CD8-positive, alpha-beta memory T cell (primary cell): Measurements from ENCODE around the gene APBB3. TPM values are rescaled to one million over a fixed set of nuclear protein-coding genes. Genes with fewer than 3 reads are reported as not detected.
"Not testable (repeated sequence)": the region's sequence is repeated elsewhere in the genome, so short reads cannot be mapped to it uniquely, and the experiment has no call there.

ENCODE experiments used
- CTCF ChIA-PET: fragments of 350-600 bp; sonication (Branson Sonifier 250); formaldehyde crosslinking; loops from one replicate; lab custom pipeline; 2021; ENCODE audit warnings: antibody characterized with exemption; lab: Charles Lee
- POLR2A ChIA-PET: fragments of 350-600 bp; sonication (Branson Sonifier 250); formaldehyde crosslinking; loops from one replicate; lab custom pipeline; 2021; ENCODE audit warnings: antibody characterized with exemption; lab: Charles Lee
- DNase-seq, 5 donors: peaks; one replicate each; pipeline versions ENCODE4 v3.0.0 to v3.0.0-alpha.2; 2020 to 2022; ENCODE audit warnings: mixed read lengths in 1 of 5
- H3K27ac ChIP-seq: one replicate; pipeline ENCODE4 v1.7.0; 2013; ENCODE audit warnings: low read depth, mild to moderate bottlenecking, low read length, moderate library complexity
- H3K27me3 ChIP-seq: 2 replicates; pipeline ENCODE4 v1.7.0; 2013; ENCODE audit warnings: low read length, mild to moderate bottlenecking; ENCODE audit not compliant: insufficient read depth, poor library complexity, severe bottlenecking
- H3K36me3 ChIP-seq: 2 replicates; pipeline ENCODE4 v1.7.0; 2013; ENCODE audit warnings: mild to moderate bottlenecking, low read length, moderate library complexity; ENCODE audit not compliant: insufficient read depth
- H3K4me1 ChIP-seq: 2 replicates; pipeline ENCODE4 v1.7.0; 2013; ENCODE audit warnings: mild to moderate bottlenecking, low read length, moderate library complexity; ENCODE audit not compliant: insufficient read depth
- H3K4me3 ChIP-seq: 2 replicates; pipeline ENCODE4 v1.7.0; 2013; ENCODE audit warnings: mild to moderate bottlenecking, low read length
- H3K9me3 ChIP-seq: 2 replicates; pipeline ENCODE4 v1.7.0; 2013; ENCODE audit warnings: mild to moderate bottlenecking, low read length
- H3K27ac Mint-ChIP-seq, 8 donors: one replicate each; pipeline ENCODE4 v1.8.0; 2020 to 2021; ENCODE audit warnings: mixed read lengths in 8 of 8, mild to moderate bottlenecking in 6 of 8, inconsistent platforms in 3 of 8, moderate library complexity in 3 of 8
- H3K27me3 Mint-ChIP-seq, 2 donors: one replicate each; pipeline ENCODE4 v1.8.0; 2020 to 2021; ENCODE audit warnings: mixed read lengths in 2 of 2, mild to moderate bottlenecking in 1 of 2, moderate library complexity in 1 of 2
- H3K36me3 Mint-ChIP-seq, 3 donors: one replicate each; pipeline ENCODE4 v1.8.0; 2020 to 2021; ENCODE audit warnings: mixed read lengths in 3 of 3, inconsistent platforms in 1 of 3, mild to moderate bottlenecking in 1 of 3
- H3K4me1 Mint-ChIP-seq, 3 donors: one replicate each; pipeline ENCODE4 v1.8.0; 2020 to 2021; ENCODE audit warnings: mixed read lengths in 3 of 3, inconsistent platforms in 1 of 3, mild to moderate bottlenecking in 1 of 3
- H3K4me3 Mint-ChIP-seq, 7 donors: one replicate each; pipeline ENCODE4 v1.8.0; 2020 to 2021; ENCODE audit warnings: mixed read lengths in 7 of 7, mild to moderate bottlenecking in 6 of 7, moderate library complexity in 4 of 7, inconsistent platforms in 2 of 7
- H3K9me3 Mint-ChIP-seq, 5 donors: one replicate each; pipeline ENCODE4 v1.8.0; 2020 to 2022; ENCODE audit warnings: mixed read lengths in 5 of 5, mild to moderate bottlenecking in 3 of 5, moderate library complexity in 2 of 5, inconsistent platforms in 1 of 5
- polyA plus RNA-seq: library from polyadenylated mRNA; unstranded; fragments of 300-500 nt; fragmentation: Illumina TruSeq; gene quantifications from one replicate; pipeline ENCODE4 v1.2.3, GENCODE V29; 2021
- total RNA-seq, 2 experiments: library from RNA; stranded (reverse); gene quantifications; one replicate each; pipeline ENCODE4 v1.2.3, GENCODE V29; 2021

Gene APBB3
- total and polyA plus RNA-seq, 3 experiments from 2014 or later: 3.5 to 17.0 (median 14.1) TPM

DNA sequence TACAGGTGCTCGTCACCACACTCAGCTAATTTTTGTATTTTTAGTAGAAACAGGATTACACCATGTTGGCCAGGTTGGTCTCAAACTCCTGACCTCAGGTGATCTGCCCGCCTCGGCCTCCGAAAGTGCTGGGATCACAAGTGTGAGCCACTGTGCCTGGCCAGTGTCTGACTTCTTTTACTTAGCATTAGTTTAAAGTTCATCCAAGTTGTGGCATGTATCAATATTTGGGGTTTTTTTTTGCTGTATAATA, 39.0 kb upstream of the APBB3 start:
- H3K27ac Mint-ChIP-seq, H3K4me1 Mint-ChIP-seq, H3K9me3 Mint-ChIP-seq, H3K36me3 Mint-ChIP-seq, H3K4me3 Mint-ChIP-seq, H3K36me3 ChIP-seq, POLR2A ChIA-PET, H3K9me3 ChIP-seq, H3K27ac ChIP-seq, H3K27me3 Mint-ChIP-seq, H3K4me1 ChIP-seq, CTCF ChIA-PET, H3K27me3 ChIP-seq, DNase-seq, H3K4me3 ChIP-seq: not testable (repeated sequence)

DNA sequence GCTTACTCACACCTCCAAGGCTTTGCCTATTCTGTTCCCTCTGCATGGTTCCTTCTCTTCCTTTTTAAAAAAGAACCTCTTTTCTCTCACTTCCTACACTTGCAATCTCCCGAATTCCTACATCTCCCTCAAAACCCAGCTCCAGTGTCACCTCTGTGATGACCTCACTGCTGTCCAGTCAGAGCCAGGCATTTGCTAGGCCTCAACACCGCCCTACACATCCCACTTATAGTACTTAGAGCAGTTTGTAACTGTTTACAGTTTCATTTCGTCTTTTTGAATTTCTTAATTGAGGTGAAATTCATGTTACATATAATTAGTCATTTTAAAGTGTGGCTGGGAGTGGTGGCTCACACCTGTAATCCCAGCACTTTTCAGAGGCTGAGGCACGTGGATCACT, 37.7 kb upstream of the APBB3 start:
- peaks cover 2 to 4% of the 10 kb centered on the region in 2 donors for H3K27me3 Mint-ChIP-seq
- H3K9me3 Mint-ChIP-seq: no peaks in the 10 kb centered on the region
- Histone ChIP-seq H3K27ac (no peak overlapping the region), H3K4me3 (no peak overlapping the region), H3K4me1 (no peaks in the 10 kb centered on the region), H3K9me3 (no peaks in the 10 kb centered on the region), H3K27me3 (no peaks in the 10 kb centered on the region), H3K36me3 (no peaks in the 10 kb centered on the region)
- H3K4me3 Mint-ChIP-seq: no peak overlapping the region
- H3K36me3 Mint-ChIP-seq: no peaks in the 10 kb centered on the region
- no peaks in the 10 kb centered on the region for H3K4me1 Mint-ChIP-seq
- ChIA-PET CTCF (no interaction called here), POLR2A (no interaction called here)
- no peak overlapping the region for H3K27ac Mint-ChIP-seq
- DNase-seq: no peak

DNA sequence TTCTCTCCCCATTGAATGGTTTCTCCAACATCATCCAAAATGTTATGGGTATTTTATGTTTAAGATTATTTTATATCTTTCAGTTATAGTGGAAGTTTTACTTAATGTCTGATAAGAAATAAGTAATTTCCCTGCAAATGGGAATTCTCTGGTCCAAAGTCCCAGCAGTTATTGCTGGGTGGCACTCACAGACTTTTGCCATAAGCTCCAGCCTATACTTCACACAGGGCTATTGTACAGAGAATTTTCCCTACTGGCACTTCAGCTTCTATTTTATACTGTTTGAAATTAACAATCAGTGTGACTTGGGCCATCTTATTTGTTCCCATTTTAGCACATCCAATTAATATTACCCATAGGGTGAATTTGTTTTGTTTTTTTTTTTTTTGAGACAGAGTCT, 35.7 kb upstream of the APBB3 start:
- no peak overlapping the region for H3K27ac Mint-ChIP-seq
- no peak overlapping the region for H3K4me3 ChIP-seq
- no peaks in the 10 kb centered on the region for H3K4me1 ChIP-seq
- H3K36me3 Mint-ChIP-seq: no peaks in the 10 kb centered on the region
- no peak overlapping the region for H3K4me3 Mint-ChIP-seq
- H3K9me3 Mint-ChIP-seq: no peaks in the 10 kb centered on the region
- POLR2A ChIA-PET: no interaction called here
- no peak for DNase-seq
- CTCF ChIA-PET: interaction anchor here (1.0 kb wide), 1 partner anchor 356 kb away, joined by 3 read pairs; no protein-coding TSS in a partner anchor
- peaks cover 4 to 14% of the 10 kb centered on the region in 2 donors for H3K27me3 Mint-ChIP-seq
- no peaks in the 10 kb centered on the region for H3K36me3 ChIP-seq
- H3K27me3 ChIP-seq: no peaks in the 10 kb centered on the region
- H3K9me3 ChIP-seq: no peaks in the 10 kb centered on the region
- H3K27ac ChIP-seq: no peak overlapping the region
- H3K4me1 Mint-ChIP-seq: no peaks in the 10 kb centered on the region

DNA sequence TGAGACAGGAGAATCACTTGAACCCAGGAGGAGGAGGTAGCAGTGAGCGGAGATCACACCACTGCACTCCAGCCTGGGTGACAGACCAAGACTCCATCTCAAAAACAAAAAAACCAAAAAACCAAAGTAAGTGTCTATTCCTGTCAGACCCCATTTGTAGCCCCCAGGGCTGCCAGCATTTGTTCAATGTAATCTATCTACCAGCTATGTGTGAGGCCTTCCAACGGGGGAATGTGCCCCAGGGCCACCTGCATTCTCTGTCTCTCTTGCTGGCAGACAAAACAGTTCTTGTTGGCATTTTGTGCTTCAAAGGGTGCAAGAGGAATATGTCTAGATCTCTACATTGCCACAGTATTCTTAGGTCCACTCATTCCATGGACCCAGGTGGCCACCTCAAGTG, 34.4 kb upstream of the APBB3 start:
- ChIA-PET CTCF (no interaction called here), POLR2A (no interaction called here)
- Histone ChIP-seq H3K27me3 (no peaks in the 10 kb centered on the region), H3K4me1 (no peaks in the 10 kb centered on the region), H3K36me3 (no peaks in the 10 kb centered on the region), H3K4me3 (no peak overlapping the region), H3K9me3 (no peaks in the 10 kb centered on the region), H3K27ac (no peak overlapping the region)
- Mint-ChIP-seq H3K4me3 (no peak overlapping the region), H3K27me3 (peaks cover 4 to 15% of the 10 kb centered on the region in 2 donors), H3K27ac (no peak overlapping the region), H3K9me3 (no peaks in the 10 kb centered on the region), H3K4me1 (no peaks in the 10 kb centered on the region), H3K36me3 (no peaks in the 10 kb centered on the region)
- no peak for DNase-seq

DNA sequence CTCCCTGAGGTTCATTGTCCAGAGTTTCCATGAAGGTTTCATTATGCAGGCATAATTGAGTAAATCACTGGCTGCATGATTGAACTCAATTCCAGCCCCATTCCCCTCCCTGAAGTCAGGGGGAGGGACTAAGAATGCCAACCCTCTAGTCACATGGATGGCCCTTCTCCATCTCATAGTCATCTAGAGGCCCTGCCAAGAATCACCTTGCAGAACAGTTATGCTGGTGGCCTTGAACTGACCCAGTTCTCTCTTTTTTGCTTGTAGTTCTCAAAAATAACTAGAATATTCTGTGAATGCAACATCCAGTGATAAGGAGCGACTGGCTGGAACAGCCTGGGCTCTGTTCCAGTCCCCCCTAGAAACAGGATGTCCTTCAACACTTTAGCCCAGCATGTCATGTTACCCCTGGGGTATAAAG, 31.9 kb upstream of the APBB3 start:
- peaks cover 7 to 15% of the 10 kb centered on the region in 2 donors for H3K27me3 Mint-ChIP-seq
- ChIA-PET POLR2A (no interaction called here), CTCF (no interaction called here)
- no peak for DNase-seq
- H3K4me3 Mint-ChIP-seq: no peak overlapping the region
- Histone ChIP-seq H3K4me3 (no peak overlapping the region), H3K9me3 (no peaks in the 10 kb centered on the region), H3K4me1 (no peaks in the 10 kb centered on the region), H3K36me3 (no peaks in the 10 kb centered on the region), H3K27me3 (no peaks in the 10 kb centered on the region), H3K27ac (no peak overlapping the region)
- no peaks in the 10 kb centered on the region for H3K9me3 Mint-ChIP-seq
- H3K4me1 Mint-ChIP-seq: no peaks in the 10 kb centered on the region
- H3K27ac Mint-ChIP-seq: no peak overlapping the region
- H3K36me3 Mint-ChIP-seq: no peaks in the 10 kb centered on the region

DNA sequence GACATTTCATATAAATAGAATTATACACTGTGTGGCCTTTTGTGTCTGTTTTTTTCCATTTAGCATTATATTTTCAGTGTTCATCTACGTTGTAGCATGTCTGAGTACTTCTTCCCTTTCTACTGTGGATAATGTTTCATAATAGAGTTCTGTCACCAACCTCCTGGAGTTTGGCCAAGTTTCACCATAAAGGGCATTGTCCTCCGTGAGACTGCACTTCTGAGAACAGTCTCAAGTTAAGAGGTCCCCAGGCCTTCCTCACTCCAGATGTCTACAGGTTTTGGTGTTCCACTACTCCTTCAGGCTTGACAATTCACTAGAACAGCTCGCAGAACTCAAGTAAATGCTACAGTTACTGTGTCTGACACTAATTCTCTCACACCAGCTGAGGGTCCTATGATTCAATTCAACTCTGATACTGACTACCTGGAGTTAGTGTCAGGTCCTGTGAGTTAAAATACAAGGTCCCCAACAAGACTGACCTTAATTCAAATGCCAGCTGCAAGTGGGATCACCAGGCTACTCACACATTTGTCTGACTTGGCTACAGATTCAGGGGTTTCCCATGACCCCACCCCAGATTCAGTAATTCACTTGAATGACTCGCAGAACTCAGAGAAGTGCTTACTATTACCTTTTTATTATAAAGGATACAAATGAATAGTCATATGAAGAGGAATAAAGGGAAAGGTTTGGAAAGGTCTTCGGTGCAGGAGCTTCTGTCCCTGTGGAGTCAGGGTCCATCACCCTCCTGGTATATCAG, 31.3 kb upstream of the APBB3 start:
- no peaks in the 10 kb centered on the region for H3K27me3 ChIP-seq
- Mint-ChIP-seq H3K27ac (no peak overlapping the region), H3K27me3 (peaks cover 7 to 15% of the 10 kb centered on the region in 2 donors), H3K9me3 (no peaks in the 10 kb centered on the region), H3K4me3 (no peak overlapping the region), H3K4me1 (no peaks in the 10 kb centered on the region), H3K36me3 (no peaks in the 10 kb centered on the region)
- no peak overlapping the region for H3K4me3 ChIP-seq
- POLR2A ChIA-PET: no interaction called here
- no peak for DNase-seq
- H3K9me3 ChIP-seq: no peaks in the 10 kb centered on the region
- CTCF ChIA-PET: no interaction called here
- H3K36me3 ChIP-seq: no peaks in the 10 kb centered on the region
- no peaks in the 10 kb centered on the region for H3K4me1 ChIP-seq
- no peak overlapping the region for H3K27ac ChIP-seq

DNA sequence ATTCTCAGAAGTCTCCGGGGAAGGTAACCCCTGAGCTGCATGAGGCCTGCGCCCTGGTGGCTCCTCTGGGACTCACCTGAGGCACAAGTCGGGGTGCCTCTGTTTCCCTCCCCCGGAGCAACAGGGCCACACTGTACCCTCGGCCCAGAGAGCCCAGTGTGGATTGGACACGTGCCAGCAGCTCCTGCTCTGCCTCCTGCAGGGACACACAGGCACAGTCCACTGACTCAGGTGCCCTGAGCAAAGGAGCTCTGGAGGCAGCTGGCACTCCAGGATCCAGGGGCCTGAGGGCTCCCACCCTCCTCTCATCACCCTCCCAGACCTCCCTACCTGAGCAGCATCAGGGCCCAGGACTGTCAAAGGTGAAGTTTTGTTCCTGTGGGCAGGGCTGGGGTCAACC, 29.8 kb upstream of the APBB3 start:
- Histone ChIP-seq H3K9me3 (no peaks in the 10 kb centered on the region), H3K4me3 (no peak overlapping the region), H3K27ac (no peak overlapping the region), H3K4me1 (no peaks in the 10 kb centered on the region), H3K27me3 (no peaks in the 10 kb centered on the region), H3K36me3 (no peaks in the 10 kb centered on the region)
- H3K9me3 Mint-ChIP-seq: no peaks in the 10 kb centered on the region
- peaks cover 6 to 15% of the 10 kb centered on the region in 2 donors for H3K27me3 Mint-ChIP-seq
- H3K27ac Mint-ChIP-seq: no peak overlapping the region
- DNase-seq: no peak
- ChIA-PET CTCF (no interaction called here), POLR2A (no interaction called here)
- no peak overlapping the region for H3K4me3 Mint-ChIP-seq
- H3K36me3 Mint-ChIP-seq: no peaks in the 10 kb centered on the region
- H3K4me1 Mint-ChIP-seq: no peaks in the 10 kb centered on the region

DNA sequence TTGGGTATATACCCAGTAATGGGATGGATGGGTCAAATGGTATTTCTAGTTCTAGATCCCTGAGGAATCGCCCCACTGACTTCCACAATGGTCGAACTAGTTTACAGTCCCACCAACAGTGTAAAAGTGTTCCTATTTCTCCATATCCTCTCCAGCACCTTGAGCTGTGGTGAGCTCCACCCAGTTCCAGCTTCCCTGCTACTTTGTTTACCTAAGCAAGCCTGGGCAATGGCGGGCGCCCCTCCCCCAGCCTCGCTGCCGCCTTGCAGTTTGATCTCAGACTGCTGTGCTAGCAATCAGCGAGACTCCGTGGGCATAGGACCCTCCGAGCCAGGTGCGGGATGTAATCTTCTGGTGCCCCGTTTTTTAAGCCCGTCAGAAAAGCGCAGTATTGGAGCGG, 28.7 kb upstream of the APBB3 start:
- H3K36me3 Mint-ChIP-seq, H3K9me3 ChIP-seq, H3K27me3 ChIP-seq, H3K27ac ChIP-seq, H3K9me3 Mint-ChIP-seq, H3K27ac Mint-ChIP-seq, DNase-seq, CTCF ChIA-PET, POLR2A ChIA-PET, H3K4me1 Mint-ChIP-seq, H3K4me3 ChIP-seq, H3K36me3 ChIP-seq, H3K4me1 ChIP-seq: not testable (repeated sequence)
- peaks cover 3 to 13% of the 10 kb centered on the region in 2 donors for H3K27me3 Mint-ChIP-seq
- H3K4me3 Mint-ChIP-seq: peak overlapping the region in 2 of 7 donors; percentile 24 to 41
